Ishikawa (cell line): Measurements from ENCODE around the gene POLR3A.
A peak's percentile ranks its signal among the peaks of the same experiment; 100 is the strongest.

Experiments used
- CEBPB ChIP-seq: IDR thresholded peaks from 2 replicates; pipeline ENCODE4 v1.6.1; 2012
- CREB1 ChIP-seq: IDR thresholded peaks from 2 replicates; pipeline ENCODE4 v1.6.1; 2012; ENCODE audit warnings: low read depth
- EGR1 ChIP-seq: IDR thresholded peaks from 2 replicates; pipeline ENCODE4 v1.6.1; 2012
- EP300 ChIP-seq: IDR thresholded peaks from 2 replicates; pipeline ENCODE4 v1.6.1; 2012; ENCODE audit warnings: borderline replicate concordance
- FOXM1 ChIP-seq: IDR thresholded peaks from 2 replicates; pipeline ENCODE4 v1.6.1; 2012; ENCODE audit warnings: low read depth, borderline replicate concordance
- MAX ChIP-seq: IDR thresholded peaks from 2 replicates; pipeline ENCODE4 v1.6.1; 2012
- NFIC ChIP-seq: IDR thresholded peaks from 2 replicates; pipeline ENCODE4 v1.6.1; 2012
- RAD21 ChIP-seq: IDR thresholded peaks from 2 replicates; pipeline ENCODE4 v1.6.1; 2012; ENCODE audit warnings: low read depth
- REST ChIP-seq: IDR thresholded peaks from 2 replicates; pipeline ENCODE4 v1.6.1; 2012; ENCODE audit warnings: low read depth, mild to moderate bottlenecking
- TAF1 ChIP-seq: IDR thresholded peaks from 2 replicates; pipeline ENCODE4 v1.6.1; 2012; ENCODE audit warnings: low read depth, mild to moderate bottlenecking
- TCF12 ChIP-seq: IDR thresholded peaks from 2 replicates; pipeline ENCODE4 v1.6.1; 2012; ENCODE audit warnings: low read depth
- TEAD4 ChIP-seq: IDR thresholded peaks from 2 replicates; pipeline ENCODE4 v1.6.1; 2012
- USF1 ChIP-seq: IDR thresholded peaks from 2 replicates; pipeline ENCODE4 v1.6.1; 2012
- YY1 ChIP-seq: IDR thresholded peaks from 2 replicates; pipeline ENCODE4 v1.6.1; 2012; ENCODE audit warnings: low read depth
- ZBTB7A ChIP-seq: IDR thresholded peaks from 2 replicates; pipeline ENCODE4 v1.6.1; 2012; ENCODE audit warnings: low read depth

Gene POLR3A

GRCh38 chr10:77962350-77963146 is 66.8 kb downstream of the POLR3A start:
- TF ChIP-seq ZBTB7A (no peak), NFIC (no peak)

GRCh38 chr10:77961668-77962067 is 67.6 kb downstream of the POLR3A start:
- TF ChIP-seq TCF12 (no peak), CEBPB (no peak), USF1 (no peak), TAF1 (no peak), FOXM1 (no peak), EGR1 (no peak), TEAD4 (no peak), RAD21 (no peak), NFIC (no peak), ZBTB7A (no peak), MAX (no peak), EP300 (no peak), REST (no peak), CREB1 (no peak), YY1 (no peak)

GRCh38 chr10:77960829-77961329 is 68.4 kb downstream of the POLR3A start:
- TF ChIP-seq MAX (no peak), NFIC (no peak), TCF12 (no peak), USF1 (no peak), REST (no peak), EP300 (no peak), TEAD4 (no peak), RAD21 (no peak), TAF1 (no peak), EGR1 (no peak), ZBTB7A (no peak), YY1 (no peak), CREB1 (no peak), CEBPB (no peak)

- TF ChIP-seq CREB1 (no peak), CEBPB (peak; percentile 35; the same call in 1 of the 2 replicates), NFIC (no peak), USF1 (no peak), MAX (no peak), REST (no peak)
Measured at GRCh38 chr10:77959887-77960455, 69.3 kb downstream of the POLR3A start.
